CD8-positive, alpha-beta memory T cell (primary cell): ENCODE results near the gene HOXC5. TPM values are rescaled to one million over a fixed set of nuclear protein-coding genes. Genes with fewer than 3 reads are reported as not detected.

ENCODE experiments used
- CTCF ChIA-PET: fragments of 350-600 bp; sonication (Branson Sonifier 250); formaldehyde crosslinking; loops from one replicate; lab custom pipeline; 2021; ENCODE audit warnings: antibody characterized with exemption; lab: Charles Lee
- POLR2A ChIA-PET: fragments of 350-600 bp; sonication (Branson Sonifier 250); formaldehyde crosslinking; loops from one replicate; lab custom pipeline; 2021; ENCODE audit warnings: antibody characterized with exemption; lab: Charles Lee
- DNase-seq, 5 donors: peaks; one replicate each; pipeline versions ENCODE4 v3.0.0 to v3.0.0-alpha.2; 2020 to 2022; ENCODE audit warnings: mixed read lengths in 1 of 5
- H3K27ac ChIP-seq: one replicate; pipeline ENCODE4 v1.7.0; 2013; ENCODE audit warnings: low read depth, mild to moderate bottlenecking, low read length, moderate library complexity
- H3K27me3 ChIP-seq: 2 replicates; pipeline ENCODE4 v1.7.0; 2013; ENCODE audit warnings: low read length, mild to moderate bottlenecking; ENCODE audit not compliant: insufficient read depth, poor library complexity, severe bottlenecking
- H3K36me3 ChIP-seq: 2 replicates; pipeline ENCODE4 v1.7.0; 2013; ENCODE audit warnings: mild to moderate bottlenecking, low read length, moderate library complexity; ENCODE audit not compliant: insufficient read depth
- H3K4me1 ChIP-seq: 2 replicates; pipeline ENCODE4 v1.7.0; 2013; ENCODE audit warnings: mild to moderate bottlenecking, low read length, moderate library complexity; ENCODE audit not compliant: insufficient read depth
- H3K4me3 ChIP-seq: 2 replicates; pipeline ENCODE4 v1.7.0; 2013; ENCODE audit warnings: mild to moderate bottlenecking, low read length
- H3K9me3 ChIP-seq: 2 replicates; pipeline ENCODE4 v1.7.0; 2013; ENCODE audit warnings: mild to moderate bottlenecking, low read length
- H3K27ac Mint-ChIP-seq, 8 donors: one replicate each; pipeline ENCODE4 v1.8.0; 2020 to 2021; ENCODE audit warnings: mixed read lengths in 8 of 8, mild to moderate bottlenecking in 6 of 8, inconsistent platforms in 3 of 8, moderate library complexity in 3 of 8
- H3K27me3 Mint-ChIP-seq, 2 donors: one replicate each; pipeline ENCODE4 v1.8.0; 2020 to 2021; ENCODE audit warnings: mixed read lengths in 2 of 2, mild to moderate bottlenecking in 1 of 2, moderate library complexity in 1 of 2
- H3K36me3 Mint-ChIP-seq, 3 donors: one replicate each; pipeline ENCODE4 v1.8.0; 2020 to 2021; ENCODE audit warnings: mixed read lengths in 3 of 3, inconsistent platforms in 1 of 3, mild to moderate bottlenecking in 1 of 3
- H3K4me1 Mint-ChIP-seq, 3 donors: one replicate each; pipeline ENCODE4 v1.8.0; 2020 to 2021; ENCODE audit warnings: mixed read lengths in 3 of 3, inconsistent platforms in 1 of 3, mild to moderate bottlenecking in 1 of 3
- H3K4me3 Mint-ChIP-seq, 7 donors: one replicate each; pipeline ENCODE4 v1.8.0; 2020 to 2021; ENCODE audit warnings: mixed read lengths in 7 of 7, mild to moderate bottlenecking in 6 of 7, moderate library complexity in 4 of 7, inconsistent platforms in 2 of 7
- H3K9me3 Mint-ChIP-seq, 5 donors: one replicate each; pipeline ENCODE4 v1.8.0; 2020 to 2022; ENCODE audit warnings: mixed read lengths in 5 of 5, mild to moderate bottlenecking in 3 of 5, moderate library complexity in 2 of 5, inconsistent platforms in 1 of 5
- polyA plus RNA-seq: library from polyadenylated mRNA; unstranded; fragments of 300-500 nt; fragmentation: Illumina TruSeq; gene quantifications from one replicate; pipeline ENCODE4 v1.2.3, GENCODE V29; 2021
- total RNA-seq, 2 experiments: library from RNA; stranded (reverse); gene quantifications; one replicate each; pipeline ENCODE4 v1.2.3, GENCODE V29; 2021

HOXC5 gene
- total and polyA plus RNA-seq, 3 experiments from 2014 or later = not detected

- no peak overlapping the region for H3K27ac Mint-ChIP-seq
- H3K4me3 ChIP-seq = no peak overlapping the region
- peaks cover 33 to 85% of the 10 kb centered on the region in 2 donors for H3K27me3 Mint-ChIP-seq
- peaks cover 50% of the 10 kb centered on the region for H3K27me3 ChIP-seq
- DNase-seq = no peak
- no peaks in the 10 kb centered on the region for H3K36me3 ChIP-seq
- H3K4me1 Mint-ChIP-seq = peaks cover 22 to 37% (median 32%) of the 10 kb centered on the region in 3 donors
- ChIA-PET CTCF (interaction anchor here (1.2 to 3.5 kb wide), 4 partner anchors 9 to 146 kb away, joined by 3 to 10 read pairs (median 4); no protein-coding TSS in a partner anchor), POLR2A (interaction anchor here (0.6 kb wide), 1 partner anchor 126 kb away, joined by 3 read pairs; no protein-coding TSS in a partner anchor)
- peaks cover 32% of the 10 kb centered on the region for H3K4me1 ChIP-seq
- no peaks in the 10 kb centered on the region for H3K9me3 Mint-ChIP-seq
- peak overlapping the region in 3 of 7 donors; percentile 8 to 23 (median 18) for H3K4me3 Mint-ChIP-seq
- peaks cover 0 to 9% (median 5%) of the 10 kb centered on the region in 3 donors for H3K36me3 Mint-ChIP-seq
- H3K27ac ChIP-seq = no peak overlapping the region
- no peaks in the 10 kb centered on the region for H3K9me3 ChIP-seq
Measured at GRCh38 chr12:54055552-54055951, 22.7 kb downstream of the HOXC5 start.

GRCh38 chr12:54056110-54056509 is 23.3 kb downstream of the HOXC5 start:
- H3K9me3 ChIP-seq = no peaks in the 10 kb centered on the region
- Mint-ChIP-seq H3K36me3 (peaks cover 0 to 9% (median 5%) of the 10 kb centered on the region in 3 donors), H3K9me3 (no peaks in the 10 kb centered on the region), H3K4me3 (peak overlapping the region in 3 of 7 donors; percentile 7 to 67 (median 18)), H3K27ac (peak overlapping the region in 2 of 8 donors; percentile 21 to 73), H3K27me3 (peaks cover 31 to 85% of the 10 kb centered on the region in 2 donors), H3K4me1 (peaks cover 22 to 32% (median 32%) of the 10 kb centered on the region in 3 donors)
- H3K4me3 ChIP-seq = no peak overlapping the region
- H3K27me3 ChIP-seq = peaks cover 50% of the 10 kb centered on the region
- H3K36me3 ChIP-seq = no peaks in the 10 kb centered on the region
- H3K27ac ChIP-seq = no peak overlapping the region
- H3K4me1 ChIP-seq = peaks cover 31% of the 10 kb centered on the region
- CTCF ChIA-PET = interaction anchor here (1.2 to 1.8 kb wide), 2 partner anchors 15 to 145 kb away, joined by 3 to 4 read pairs; no protein-coding TSS in a partner anchor
- DNase-seq = no peak
- POLR2A ChIA-PET = no interaction called here

- Mint-ChIP-seq H3K27ac (peak overlapping the region in 2 of 8 donors; percentile 50 to 77), H3K36me3 (peaks cover 0 to 9% (median 8%) of the 10 kb centered on the region in 3 donors), H3K4me3 (no peak overlapping the region), H3K27me3 (peaks cover 23 to 87% of the 10 kb centered on the region in 2 donors), H3K9me3 (no peaks in the 10 kb centered on the region), H3K4me1 (peaks cover 11 to 17% (median 13%) of the 10 kb centered on the region in 3 donors)
- Histone ChIP-seq H3K36me3 (no peaks in the 10 kb centered on the region), H3K27ac (no peak overlapping the region), H3K4me3 (no peak overlapping the region), H3K9me3 (no peaks in the 10 kb centered on the region), H3K27me3 (peaks cover 46% of the 10 kb centered on the region), H3K4me1 (peaks cover 10% of the 10 kb centered on the region)
- DNase-seq = no peak
- POLR2A ChIA-PET = no interaction called here
- CTCF ChIA-PET = interaction anchor here (1.6 kb wide), 1 partner anchor 26 kb away, joined by 3 read pairs; the partner anchor contains the start of gene HOXC5
Measured at GRCh38 chr12:54058128-54058768, 25.4 kb downstream of the HOXC5 start.

GRCh38 chr12:54059668-54060067 is 26.8 kb downstream of the HOXC5 start:
- H3K36me3 ChIP-seq = no peaks in the 10 kb centered on the region
- ChIA-PET CTCF (interaction anchor here (1.2 kb wide), 1 partner anchor 12 kb away, joined by 5 read pairs; no protein-coding TSS in a partner anchor), POLR2A (no interaction called here)
- H3K4me1 ChIP-seq = peaks cover under 1% of the 10 kb centered on the region
- peaks cover 27 to 89% of the 10 kb centered on the region in 2 donors for H3K27me3 Mint-ChIP-seq
- H3K27ac ChIP-seq = no peak overlapping the region
- no peak for DNase-seq
- peaks cover 38% of the 10 kb centered on the region for H3K27me3 ChIP-seq
- peaks cover 0 to 16% (median 8%) of the 10 kb centered on the region in 3 donors for H3K36me3 Mint-ChIP-seq
- H3K4me1 Mint-ChIP-seq = peaks cover 2 to 12% (median 3%) of the 10 kb centered on the region in 3 donors
- H3K9me3 Mint-ChIP-seq = no peaks in the 10 kb centered on the region
- no peak overlapping the region for H3K4me3 Mint-ChIP-seq
- peak overlapping the region in 1 of 8 donors; percentile 36 for H3K27ac Mint-ChIP-seq
- no peaks in the 10 kb centered on the region for H3K9me3 ChIP-seq
- no peak overlapping the region for H3K4me3 ChIP-seq

- Histone ChIP-seq H3K36me3 (no peaks in the 10 kb centered on the region), H3K27me3 (peaks cover 38% of the 10 kb centered on the region), H3K27ac (no peak overlapping the region), H3K4me3 (no peak overlapping the region), H3K4me1 (no peaks in the 10 kb centered on the region), H3K9me3 (no peaks in the 10 kb centered on the region)
- Mint-ChIP-seq H3K27ac (no peak overlapping the region), H3K4me3 (no peak overlapping the region), H3K36me3 (peaks cover 0 to 16% (median 8%) of the 10 kb centered on the region in 3 donors), H3K27me3 (peaks cover 27 to 83% of the 10 kb centered on the region in 2 donors), H3K4me1 (peaks cover 0 to 9% (median 0%) of the 10 kb centered on the region in 3 donors), H3K9me3 (no peaks in the 10 kb centered on the region)
- no peak for DNase-seq
- ChIA-PET POLR2A (no interaction called here), CTCF (interaction anchor here (0.9 kb wide), 1 partner anchor 21 kb away, joined by 3 read pairs; no protein-coding TSS in a partner anchor)
Measured at GRCh38 chr12:54060174-54060974, 27.5 kb downstream of the HOXC5 start.

- Histone ChIP-seq H3K27me3 (peaks cover 38% of the 10 kb centered on the region), H3K27ac (no peak overlapping the region), H3K36me3 (no peaks in the 10 kb centered on the region), H3K4me1 (no peaks in the 10 kb centered on the region), H3K4me3 (no peak overlapping the region), H3K9me3 (no peaks in the 10 kb centered on the region)
- POLR2A ChIA-PET = no interaction called here
- H3K27ac Mint-ChIP-seq = no peak overlapping the region
- H3K4me1 Mint-ChIP-seq = peaks cover 0 to under 1% (median 0%) of the 10 kb centered on the region in 3 donors
- CTCF ChIA-PET = interaction anchor here (0.9 kb wide), 1 partner anchor 20 kb away, joined by 3 read pairs; no protein-coding TSS in a partner anchor
- no peaks in the 10 kb centered on the region for H3K9me3 Mint-ChIP-seq
- no peak overlapping the region for H3K4me3 Mint-ChIP-seq
- no peak for DNase-seq
- H3K36me3 Mint-ChIP-seq = peaks cover 0 to 16% (median 4%) of the 10 kb centered on the region in 3 donors
- peaks cover 35 to 84% of the 10 kb centered on the region in 2 donors for H3K27me3 Mint-ChIP-seq
Measured at GRCh38 chr12:54060975-54061778, 28.3 kb downstream of the HOXC5 start.

GRCh38 chr12:54065677-54066076 is 32.8 kb downstream of the HOXC5 start:
- Mint-ChIP-seq H3K36me3 (peaks cover 0 to 11% (median 0%) of the 10 kb centered on the region in 3 donors), H3K4me3 (no peak overlapping the region), H3K27ac (peak overlapping the region in 1 of 8 donors; percentile 47), H3K9me3 (no peaks in the 10 kb centered on the region), H3K4me1 (no peaks in the 10 kb centered on the region), H3K27me3 (peaks cover 33 to 75% of the 10 kb centered on the region in 2 donors)
- H3K4me1 ChIP-seq = no peaks in the 10 kb centered on the region
- peaks cover 22% of the 10 kb centered on the region for H3K27me3 ChIP-seq
- CTCF ChIA-PET = interaction anchor here (0.8 kb wide), 1 partner anchor 135 kb away, joined by 3 read pairs; no protein-coding TSS in a partner anchor
- no peaks in the 10 kb centered on the region for H3K36me3 ChIP-seq
- H3K27ac ChIP-seq = no peak overlapping the region
- H3K9me3 ChIP-seq = no peaks in the 10 kb centered on the region
- POLR2A ChIA-PET = interaction anchor here (0.5 kb wide), 1 partner anchor 150 kb away, joined by 3 read pairs; no protein-coding TSS in a partner anchor
- DNase-seq = no peak
- H3K4me3 ChIP-seq = no peak overlapping the region
